OCI-LY3 (cell line): Measurements from ENCODE around the gene SPATA12.

Experiments
- H2AFZ ChIP-seq: fragments of 200-600, 300-600 bp; shearing (Covaris generic); 2 replicates; pipeline ENCODE4 v1.6.0; 2014; ENCODE audit warnings: antibody characterized with exemption, low read depth, low read length
- H3K27ac ChIP-seq: fragments of 200-600, 300-600 bp; sonication (generic); 2 replicates; pipeline ENCODE4 v1.5.1; 2014; ENCODE audit warnings: mild to moderate bottlenecking, low read length, moderate library complexity, mixed read lengths
- H3K27me3 ChIP-seq: fragments of 200-600, 300-600 bp; sonication (generic); 2 replicates; pipeline ENCODE4 v1.6.1; 2014; ENCODE audit warnings: low read depth, low read length, mixed read lengths
- H3K36me3 ChIP-seq: fragments of 200-600, 300-600 bp; sonication (generic); replicated peaks from 2 replicates; pipeline ENCODE3; 2014; ENCODE audit warnings: low read depth, low read length, mixed read lengths
- H3K4me1 ChIP-seq: fragments of 300-600, 200-600 bp; sonication (generic); 2 replicates; pipeline ENCODE4 v1.6.1; 2014; ENCODE audit warnings: low read length, mixed read lengths
- H3K4me2 ChIP-seq: fragments of 200-600, 300-600 bp; sonication (generic); 2 replicates; pipeline ENCODE4 v1.6.1; 2014; ENCODE audit warnings: low read length, mixed read lengths
- H3K4me3 ChIP-seq: fragments of 300-600, 200-600 bp; sonication (generic); 2 replicates; pipeline ENCODE4 v1.5.1; 2014; ENCODE audit warnings: antibody characterized with exemption, mild to moderate bottlenecking, low read length, moderate library complexity
- H3K79me2 ChIP-seq: fragments of 300-600, 200-600 bp; shearing (Covaris generic); 2 replicates; pipeline ENCODE4 v1.6.1; 2014; ENCODE audit warnings: mild to moderate bottlenecking, low read length, mixed read lengths
- H3K9ac ChIP-seq: fragments of 300-600, 200-600 bp; shearing (Covaris generic); 2 replicates; pipeline ENCODE4 v1.6.0; 2014; ENCODE audit warnings: mild to moderate bottlenecking, low read length, moderate library complexity
- H3K9me3 ChIP-seq: fragments of 200-600, 300-600 bp; shearing (Covaris generic); 2 replicates; pipeline ENCODE4 v1.6.1; 2014; ENCODE audit warnings: low read length, mixed read lengths; ENCODE audit not compliant: insufficient read depth
- H4K20me1 ChIP-seq: fragments of 200-600, 300-600 bp; sonication (generic); 2 replicates; pipeline ENCODE4 v1.6.1; 2016; ENCODE audit warnings: low read length, mixed read lengths; ENCODE audit not compliant: insufficient read depth
- CTCF ChIP-seq: fragments of 200-600, 300-600 bp; sonication (generic); IDR thresholded peaks from 2 replicates; pipeline ENCODE4 v1.5.1; 2014; ENCODE audit warnings: antibody characterized with exemption, low read length, low read depth
- EZH2phosphoT487 ChIP-seq: fragments of 200-600 bp; shearing (Covaris generic); IDR thresholded peaks from 2 replicates; pipeline ENCODE4 v1.6.1; 2018; ENCODE audit warnings: antibody characterized with exemption, mixed run types, low read depth

SPATA12 gene

GRCh38 chr3:57100046-57100695 is 39.7 kb downstream of the SPATA12 start:
- H3K36me3 ChIP-seq: no peaks in the 10 kb centered on the region
- no peaks in the 10 kb centered on the region for H3K79me2 ChIP-seq
- no peaks in the 10 kb centered on the region for H3K27me3 ChIP-seq
- no peak overlapping the region for H3K27ac ChIP-seq
- no peaks in the 10 kb centered on the region for H4K20me1 ChIP-seq
- peak overlapping the region; percentile 26 for H3K4me2 ChIP-seq
- no peak for TF ChIP-seq EZH2phosphoT487
- peak; percentile 94 for TF ChIP-seq CTCF
- H3K9me3 ChIP-seq: no peaks in the 10 kb centered on the region
- no peak overlapping the region for H3K4me3 ChIP-seq
- H3K9ac ChIP-seq: no peak overlapping the region
- H2AFZ ChIP-seq: 0 out of 2 replicates have a peak overlapping the region, but pooled peaks have one; percentile 19
- peaks cover 9% of the 10 kb centered on the region for H3K4me1 ChIP-seq

GRCh38 chr3:57105585-57105984 is 45.1 kb downstream of the SPATA12 start:
- Histone ChIP-seq H2AFZ (no peak overlapping the region), H4K20me1 (no peaks in the 10 kb centered on the region), H3K9ac (no peak overlapping the region), H3K4me2 (no peak overlapping the region), H3K4me1 (peaks cover 6% of the 10 kb centered on the region; the same call in 1 of the 2 replicates), H3K9me3 (no peaks in the 10 kb centered on the region), H3K79me2 (no peaks in the 10 kb centered on the region), H3K27ac (no peak overlapping the region), H3K27me3 (peaks cover 10% of the 10 kb centered on the region; the same call in 1 of the 2 replicates), H3K4me3 (no peak overlapping the region), H3K36me3 (no peaks in the 10 kb centered on the region)
- no peak for TF ChIP-seq EZH2phosphoT487
- no peak for TF ChIP-seq CTCF

- no peak overlapping the region for H3K4me3 ChIP-seq
- H3K79me2 ChIP-seq: no peaks in the 10 kb centered on the region
- H3K27ac ChIP-seq: no peak overlapping the region
- TF ChIP-seq CTCF (no peak), EZH2phosphoT487 (no peak)
- H3K4me1 ChIP-seq: peaks cover 14% of the 10 kb centered on the region
- no peaks in the 10 kb centered on the region for H3K36me3 ChIP-seq
- H3K4me2 ChIP-seq: no peak overlapping the region
- no peak overlapping the region for H3K9ac ChIP-seq
- no peaks in the 10 kb centered on the region for H4K20me1 ChIP-seq
- H3K9me3 ChIP-seq: no peaks in the 10 kb centered on the region
- peaks cover 16% of the 10 kb centered on the region for H3K27me3 ChIP-seq
- no peak overlapping the region for H2AFZ ChIP-seq
Observed at GRCh38 chr3:57108684-57109083, 48.2 kb downstream of the SPATA12 start.

- Histone ChIP-seq H3K27me3 (peaks cover 16% of the 10 kb centered on the region), H4K20me1 (no peaks in the 10 kb centered on the region), H3K4me1 (peaks cover 12% of the 10 kb centered on the region), H2AFZ (no peak overlapping the region), H3K4me2 (no peak overlapping the region), H3K36me3 (no peaks in the 10 kb centered on the region), H3K79me2 (no peaks in the 10 kb centered on the region), H3K9ac (no peak overlapping the region), H3K4me3 (no peak overlapping the region), H3K9me3 (no peaks in the 10 kb centered on the region), H3K27ac (no peak overlapping the region)
- no peak for TF ChIP-seq EZH2phosphoT487
- no peak for TF ChIP-seq CTCF
Observed at GRCh38 chr3:57109437-57110199, 49.2 kb downstream of the SPATA12 start.
